OCI-LY1 (cell line): Measurements from ENCODE around the gene KIR2DL1.

Experiments used
- H2AFZ ChIP-seq: fragments of 200-600 bp; sonication (generic), shearing (Covaris generic); 2 replicates; pipeline ENCODE4 v1.6.0; 2014; ENCODE audit warnings: antibody characterized with exemption, mild to moderate bottlenecking, low read length
- H3F3A ChIP-seq: fragments of 200-600 bp; sonication (generic), shearing (Covaris generic); 2 replicates; pipeline ENCODE4 v1.6.0; 2014; ENCODE audit warnings: mild to moderate bottlenecking, antibody characterized with exemption, low read length, moderate library complexity; ENCODE audit not compliant: insufficient read depth
- H3K27ac ChIP-seq: fragments of 200-600 bp; sonication (generic); 2 replicates; pipeline ENCODE4 v1.5.1; 2014; ENCODE audit warnings: low read length, mixed run types, mild to moderate bottlenecking, low read depth; ENCODE audit not compliant: poor library complexity, severe bottlenecking
- H3K27me3 ChIP-seq: fragments of 200-600 bp; sonication (generic); 2 replicates; pipeline ENCODE4 v1.6.0; 2014; ENCODE audit warnings: antibody characterized with exemption, mild to moderate bottlenecking, low read length, moderate library complexity; ENCODE audit not compliant: insufficient read depth
- H3K36me3 ChIP-seq: fragments of 200-600 bp; sonication (generic); 2 replicates; pipeline ENCODE4 v1.6.1; 2014; ENCODE audit warnings: mild to moderate bottlenecking, antibody characterized with exemption, low read length, moderate library complexity, mixed read lengths; ENCODE audit not compliant: insufficient read depth
- H3K4me1 ChIP-seq: fragments of 200-600 bp; sonication (generic); 2 replicates; pipeline ENCODE4 v1.5.1; 2014; ENCODE audit warnings: mild to moderate bottlenecking, low read length, moderate library complexity; ENCODE audit not compliant: insufficient read depth, severe bottlenecking
- H3K4me2 ChIP-seq: fragments of 200-600 bp; sonication (generic), shearing (Covaris generic); 2 replicates; pipeline ENCODE4 v1.6.1; 2014; ENCODE audit warnings: low read length
- H3K4me3 ChIP-seq: fragments of 200-600 bp; sonication (generic); 2 replicates; pipeline ENCODE4 v1.5.1; 2014; ENCODE audit warnings: low read length, low read depth, mild to moderate bottlenecking, mixed read lengths; ENCODE audit not compliant: poor library complexity, severe bottlenecking
- H3K79me2 ChIP-seq: fragments of 200-600 bp; shearing (Covaris generic); 2 replicates; pipeline ENCODE4 v1.6.1; 2016; ENCODE audit warnings: mixed run types, low read length, mixed read lengths; ENCODE audit not compliant: insufficient read depth
- H3K9ac ChIP-seq: fragments of 200-600 bp; sonication (generic), shearing (Covaris generic); 2 replicates; pipeline ENCODE4 v1.6.1; 2014; ENCODE audit warnings: mild to moderate bottlenecking, low read length, mixed read lengths
- H3K9me2 ChIP-seq: fragments of 200-600 bp; sonication (generic), shearing (Covaris generic); 2 replicates; pipeline ENCODE4 v1.6.1; 2014; ENCODE audit warnings: low read depth, mild to moderate bottlenecking, low read length, mixed read lengths
- H3K9me3 ChIP-seq: fragments of 200-600 bp; shearing (Covaris generic); 2 replicates; pipeline ENCODE4 v1.6.1; 2014; ENCODE audit warnings: low read length, mixed read lengths
- H4K20me1 ChIP-seq: fragments of 200-600 bp; sonication (generic), shearing (Covaris generic); 2 replicates; pipeline ENCODE4 v1.6.0; 2016; ENCODE audit warnings: mild to moderate bottlenecking, low read length; ENCODE audit not compliant: insufficient read depth
- CTCF ChIP-seq: fragments of 200-600 bp; sonication (generic), shearing (Covaris generic); IDR thresholded peaks from 2 replicates; pipeline ENCODE4 v1.5.1; 2017; ENCODE audit warnings: mild to moderate bottlenecking, antibody characterized with exemption, low read length, moderate library complexity, mixed read lengths
- EZH2 ChIP-seq: fragments of 200-600 bp; sonication (generic), shearing (Covaris generic); IDR thresholded peaks from 2 replicates; pipeline ENCODE4 v1.8.0; 2017; ENCODE audit warnings: borderline replicate concordance, mixed run types, mild to moderate bottlenecking, antibody characterized with exemption, low read length, moderate library complexity, mixed read lengths

Gene KIR2DL1

GRCh38 chr19:54795758-54796157, 26.2 kb downstream of the KIR2DL1 start:
- Histone ChIP-seq H2AFZ (no peak overlapping the region), H3K4me1 (no peaks in the 10 kb centered on the region), H3K9me3 (no peaks in the 10 kb centered on the region), H3K4me2 (no peak overlapping the region), H4K20me1 (no peaks in the 10 kb centered on the region), H3K36me3 (no peaks in the 10 kb centered on the region), H3K27ac (no peak overlapping the region), H3K9ac (no peak overlapping the region), H3F3A (no peaks in the 10 kb centered on the region), H3K9me2 (no peaks in the 10 kb centered on the region), H3K4me3 (no peak overlapping the region), H3K79me2 (no peaks in the 10 kb centered on the region), H3K27me3 (no peaks in the 10 kb centered on the region)
- TF ChIP-seq EZH2: no peak
- no peak for TF ChIP-seq CTCF

- H3K27me3 ChIP-seq: no peaks in the 10 kb centered on the region; the same call in 1 of the 2 replicates
- no peak within 1 kb of the TSS for H3K27ac ChIP-seq
- H3K9me3 ChIP-seq: no peaks in the 10 kb centered on the region
- H3K79me2 ChIP-seq: no peaks in the 10 kb centered on the region
- H4K20me1 ChIP-seq: no peaks in the 10 kb centered on the region
- H3K9ac ChIP-seq: no peak within 1 kb of the TSS
- no peak within 1 kb of the TSS for H2AFZ ChIP-seq
- H3K4me3 ChIP-seq: no peak within 1 kb of the TSS
- no peaks in the 10 kb centered on the region for H3K36me3 ChIP-seq
- no peak within 1 kb of the TSS for H3K4me2 ChIP-seq
- H3K9me2 ChIP-seq: no peaks in the 10 kb centered on the region
- no peaks in the 10 kb centered on the region for H3K4me1 ChIP-seq
- TF ChIP-seq EZH2: no peak
- TF ChIP-seq CTCF: no peak
- no peaks in the 10 kb centered on the region for H3F3A ChIP-seq
Observed at GRCh38 chr19:54803410-54803809, 33.8 kb downstream of the KIR2DL1 start, which contains the start of gene KIR2DL4. Gene KIR2DL4, plus strand, starts transcription at chr19:54803610. Its CDS starts 42 bp downstream, at chr19:54803652.

- no peak overlapping the region for H2AFZ ChIP-seq
- no peaks in the 10 kb centered on the region; the same call in 1 of the 2 replicates for H3K27me3 ChIP-seq
- H3K4me3 ChIP-seq: no peak overlapping the region
- H4K20me1 ChIP-seq: no peaks in the 10 kb centered on the region
- H3K4me1 ChIP-seq: no peaks in the 10 kb centered on the region
- no peaks in the 10 kb centered on the region for H3F3A ChIP-seq
- TF ChIP-seq CTCF (no peak), EZH2 (no peak)
- no peaks in the 10 kb centered on the region for H3K36me3 ChIP-seq
- H3K4me2 ChIP-seq: no peak overlapping the region
- no peak overlapping the region for H3K27ac ChIP-seq
- no peaks in the 10 kb centered on the region for H3K9me3 ChIP-seq
- no peaks in the 10 kb centered on the region for H3K79me2 ChIP-seq
- no peaks in the 10 kb centered on the region for H3K9me2 ChIP-seq
- H3K9ac ChIP-seq: no peak overlapping the region
Observed at GRCh38 chr19:54804101-54804500, 34.5 kb downstream of the KIR2DL1 start.
